Cardiac septum (tissue), 1 donor: ENCODE results near the gene DMXL1. TPM values are rescaled to one million over a fixed set of nuclear protein-coding genes. Genes with fewer than 3 reads are reported as not detected.
"Not testable (repeated sequence)": the region's sequence is repeated elsewhere in the genome, so short reads cannot be mapped to it uniquely, and the experiment has no call there.

Experiments used
- DNase-seq: peaks from one replicate; pipeline ENCODE4 v3.0.0-alpha.2; 2020; ENCODE audit warnings: low spot score
- intact Hi-C: fragments of 100-400 bp; cut with DNase I; formaldehyde crosslinking; loops from one replicate; pipeline ENCODE4 v1.14.0; 2022
- total RNA-seq: library from RNA; stranded (reverse); fragmentation: NEBNext Ultra II Directional; extraction: Animal tissue kit (Norgen Biotek cat#: 25700); gene quantifications from one replicate; pipeline ENCODE4 v1.2.1, GENCODE V29; 2021
- donor health status: DM: no; HTN: no; CAD: no.

DMXL1 gene
- total RNA-seq, 1 donor from 2014 or later = 28.2 TPM

DNA sequence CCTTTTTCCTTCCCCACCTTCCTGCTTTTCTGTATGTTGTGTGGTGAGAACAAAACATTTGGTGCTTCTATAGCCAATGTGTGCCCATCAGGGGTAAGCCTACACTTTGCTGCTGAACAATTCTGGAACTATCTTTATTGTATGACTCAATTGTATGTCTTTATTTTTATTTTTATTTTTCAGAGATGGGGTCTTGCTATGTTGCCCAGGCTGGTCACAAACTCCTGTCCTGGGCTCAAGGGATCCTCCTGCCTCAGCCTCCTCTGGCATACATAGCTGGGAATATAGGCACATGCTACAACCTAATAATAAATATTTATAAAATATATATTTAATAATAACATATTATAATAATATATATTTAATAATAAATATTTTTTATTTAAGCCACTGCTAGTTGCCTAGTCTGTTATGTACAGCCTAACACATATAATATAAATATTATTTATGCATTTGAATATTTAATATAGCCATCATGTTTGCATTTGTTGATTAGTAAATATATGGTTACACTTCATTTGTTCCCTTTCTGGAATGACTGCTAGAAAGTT is 11.8 kb upstream of the DMXL1 start:
- DNase-seq = no peak
- intact Hi-C loops = no loop called here

DNA sequence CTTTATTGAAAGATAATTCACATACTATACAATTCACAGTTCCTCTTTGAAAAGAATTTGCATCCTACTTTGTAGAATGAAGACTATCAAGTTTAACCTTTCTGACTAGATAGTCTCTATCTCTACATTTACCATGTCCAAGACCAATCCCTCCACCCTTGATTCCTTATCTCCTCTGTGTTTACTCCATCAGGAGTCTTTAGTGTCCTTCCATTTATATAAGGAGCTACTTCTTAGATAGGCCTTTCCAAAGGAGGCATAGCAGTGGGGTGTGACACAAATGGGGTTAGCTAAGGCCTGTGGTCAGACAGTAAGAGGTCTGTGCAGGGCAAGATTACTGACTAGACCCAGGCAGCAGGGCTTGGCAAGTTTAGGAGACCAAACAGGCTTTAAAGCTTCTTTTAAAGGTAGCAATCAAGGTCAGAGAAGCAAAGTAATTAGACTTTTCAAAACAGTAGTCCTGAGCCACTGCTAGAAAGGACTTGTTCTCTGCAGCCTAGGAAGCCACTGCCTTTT is 11.1 kb upstream of the DMXL1 start:
- no peak for DNase-seq
- intact Hi-C loops = no loop called here

DNA sequence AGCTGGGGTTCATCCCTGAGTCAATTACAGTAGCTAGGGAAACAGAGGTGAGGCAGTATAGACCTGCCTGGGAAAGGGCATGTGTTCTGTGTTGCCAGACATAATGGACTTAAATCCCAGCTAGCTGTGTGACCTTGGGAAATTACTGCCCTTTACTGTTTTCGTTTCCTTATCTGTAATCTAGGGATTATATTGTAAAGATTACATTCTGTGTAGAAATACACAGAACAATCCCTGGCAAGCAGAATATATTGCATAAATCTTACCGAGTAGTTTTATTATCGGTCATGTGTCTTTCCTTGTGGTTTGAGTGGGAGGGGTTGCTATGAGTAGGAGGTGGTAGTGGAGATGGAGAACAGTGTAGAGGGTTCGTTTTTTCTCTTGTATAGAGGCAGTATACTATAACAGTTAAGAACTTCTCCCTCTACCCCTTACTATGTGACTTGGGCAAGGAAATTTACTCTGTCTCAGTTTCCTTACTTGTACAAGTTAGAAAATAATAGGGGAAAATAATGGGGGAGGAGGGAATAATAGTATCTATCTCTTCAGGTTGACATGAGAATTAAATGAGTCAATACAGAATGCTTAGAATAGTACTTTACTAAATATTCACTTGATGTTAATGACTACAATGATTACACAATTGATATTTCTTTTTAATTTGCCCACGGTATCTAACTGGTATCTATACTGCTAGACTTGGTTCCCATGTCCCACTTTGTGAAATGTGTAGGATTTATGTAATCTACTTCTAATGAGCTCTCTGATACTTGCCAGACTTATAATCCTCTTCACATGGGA is 7.1 kb upstream of the DMXL1 start:
- intact Hi-C loops = no loop called here

DNA sequence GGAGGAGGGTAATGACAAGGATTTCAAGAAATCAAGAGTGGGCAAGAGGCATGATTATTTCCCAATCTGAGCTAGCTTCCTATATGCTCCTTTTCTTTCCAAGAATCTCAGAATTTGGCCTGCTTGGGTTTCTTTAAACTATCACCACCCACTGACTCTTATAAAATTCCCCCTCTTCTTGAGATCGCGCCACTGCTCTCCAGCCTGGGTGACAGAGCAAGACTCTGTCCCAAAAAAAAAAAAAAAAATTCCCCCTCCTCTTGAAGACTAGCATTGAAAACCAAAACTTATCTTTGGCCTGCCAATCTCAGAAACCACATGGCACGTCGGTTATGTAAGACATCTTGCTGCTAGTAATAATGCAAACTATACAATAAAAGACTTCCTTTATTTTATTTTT is 3.4 kb upstream of the DMXL1 start:
- DNase-seq = no peak
- intact Hi-C loops = no loop called here

More for the DNA sequence above, 7.1 kb upstream of the DMXL1 start:
- DNase-seq = no peak

- intact Hi-C loops = loop anchor here (2.0 to 5.0 kb wide), 3 partner anchors 83 to 382 kb away; partner anchors contain the start of genes DTWD2 and HSD17B4
These were observed 384 bp upstream of the DMXL1 start for GRCh38 chr5:119070578-119070827.

GRCh38 chr5:119071561-119071995 is 691 bp downstream of the DMXL1 start:
- DNase-seq = no peak
- intact Hi-C loops = loop anchor here (2.0 to 5.0 kb wide), 3 partner anchors 84 to 381 kb away; partner anchors contain the start of genes DTWD2 and HSD17B4

More at GRCh38 chr5:119070578-119070827, 384 bp upstream of the DMXL1 start:
- DNase-seq = no peak

DNA sequence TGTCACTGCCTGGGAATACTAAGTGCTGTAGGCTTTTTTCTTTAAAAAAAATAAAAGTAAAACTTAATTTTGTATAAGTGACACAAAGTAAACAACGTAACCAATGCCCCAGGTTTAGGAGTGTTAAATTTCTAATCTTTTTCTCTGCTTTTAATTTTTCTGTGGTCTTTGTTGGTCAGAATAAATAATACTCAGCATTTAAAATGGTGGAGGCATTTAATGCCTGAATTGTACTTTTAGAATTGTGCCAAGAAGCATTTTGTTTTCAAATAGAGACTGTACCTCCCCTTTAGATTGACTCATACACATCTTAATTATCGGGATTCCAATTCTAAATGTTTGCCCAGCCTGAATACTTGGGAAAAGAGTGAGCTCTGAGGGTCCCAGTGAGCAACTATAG is 1.6 kb downstream of the DMXL1 start:
- intact Hi-C loops = loop anchor here (5.0 kb wide), 2 partner anchors 85 to 380 kb away; partner anchors contain the start of genes DTWD2 and HSD17B4
- DNase-seq = no peak

DNA sequence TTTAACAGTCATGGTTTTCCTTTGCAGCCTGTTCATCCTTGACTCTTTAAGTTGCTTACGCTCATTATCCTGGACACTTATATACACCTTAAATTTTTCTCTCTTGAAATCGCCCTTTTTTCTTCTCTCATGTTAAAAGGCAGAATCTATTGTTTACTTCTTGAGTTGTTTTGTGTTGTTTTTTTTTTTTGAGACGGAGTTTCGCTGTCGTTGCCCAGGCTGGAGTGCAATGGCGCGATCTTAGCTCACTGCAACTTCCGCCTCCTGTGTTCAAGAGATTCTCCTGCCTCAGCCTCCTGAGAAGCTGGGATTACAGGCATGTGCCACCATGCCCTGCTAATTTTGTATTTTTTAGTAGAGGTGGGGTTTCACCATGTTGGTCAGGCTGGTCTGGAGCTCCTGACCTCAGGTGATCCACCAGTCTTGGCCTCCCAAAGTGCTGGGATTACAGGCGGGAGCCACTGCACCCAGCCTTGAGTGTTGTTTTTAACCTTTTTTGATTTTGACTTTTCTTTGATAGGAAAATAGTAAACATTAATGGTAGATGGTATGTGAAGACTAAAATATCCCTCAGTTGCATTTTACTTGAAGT is 3.0 kb downstream of the DMXL1 start:
- intact Hi-C loops = loop anchor here (5.0 kb wide), 2 partner anchors 87 to 378 kb away; partner anchors contain the start of genes DTWD2 and HSD17B4

DNA sequence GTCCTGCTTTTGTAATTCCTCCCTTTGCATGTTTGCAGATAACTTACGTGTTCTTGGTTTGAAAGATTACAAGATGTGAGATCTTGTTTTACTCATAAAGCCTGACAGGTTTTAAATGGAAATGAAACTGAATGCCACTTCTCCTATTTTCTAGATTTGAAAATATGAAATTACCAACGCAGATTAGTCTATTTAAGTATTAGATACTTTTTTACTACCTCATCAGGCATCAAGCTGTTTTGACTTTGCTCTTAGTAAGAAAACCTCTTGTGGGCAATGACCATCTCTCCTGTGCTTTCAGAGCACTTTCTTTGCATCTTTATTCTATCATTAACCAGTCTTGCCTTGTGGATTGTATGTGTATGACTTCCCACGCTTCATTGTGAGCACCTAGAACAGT is 3.5 kb downstream of the DMXL1 start:
- intact Hi-C loops = loop anchor here (5.0 kb wide), 2 partner anchors 87 to 378 kb away; partner anchors contain the start of genes DTWD2 and HSD17B4
- no peak for DNase-seq

More for the DNA sequence above, 3.0 kb downstream of the DMXL1 start:
- DNase-seq = not testable (repeated sequence)

GRCh38 chr5:119075269-119075668 is 4.4 kb downstream of the DMXL1 start:
- intact Hi-C loops = not testable (repeated sequence)

GRCh38 chr5:119076080-119076479 is 5.2 kb downstream of the DMXL1 start:
- intact Hi-C loops = no loop called here
- no peak for DNase-seq

More at GRCh38 chr5:119075269-119075668, 4.4 kb downstream of the DMXL1 start:
- DNase-seq = not testable (repeated sequence)

DNA sequence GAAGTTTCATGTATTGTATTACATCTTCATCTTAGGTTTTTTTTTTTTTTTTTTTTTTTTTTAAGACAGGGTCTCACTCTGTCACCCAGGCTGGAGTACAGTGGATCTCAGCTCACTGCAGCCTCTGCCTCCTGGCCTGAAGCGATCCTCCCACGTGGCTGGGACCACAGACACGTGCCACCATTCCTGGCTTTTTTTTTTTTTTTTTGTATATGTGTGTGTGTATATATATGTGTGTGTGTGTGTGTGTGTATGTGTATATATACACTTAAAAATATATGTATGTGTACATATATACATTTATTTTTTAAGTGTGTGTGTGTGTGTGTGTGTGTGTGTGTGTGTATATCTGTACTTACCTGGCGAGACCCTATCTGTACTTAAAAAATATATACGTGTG is 6.6 kb downstream of the DMXL1 start:
- intact Hi-C loops = no loop called here
- DNase-seq = no peak

GRCh38 chr5:119078071-119078846 is 7.4 kb downstream of the DMXL1 start:
- intact Hi-C loops = no loop called here
- no peak for DNase-seq

DNA sequence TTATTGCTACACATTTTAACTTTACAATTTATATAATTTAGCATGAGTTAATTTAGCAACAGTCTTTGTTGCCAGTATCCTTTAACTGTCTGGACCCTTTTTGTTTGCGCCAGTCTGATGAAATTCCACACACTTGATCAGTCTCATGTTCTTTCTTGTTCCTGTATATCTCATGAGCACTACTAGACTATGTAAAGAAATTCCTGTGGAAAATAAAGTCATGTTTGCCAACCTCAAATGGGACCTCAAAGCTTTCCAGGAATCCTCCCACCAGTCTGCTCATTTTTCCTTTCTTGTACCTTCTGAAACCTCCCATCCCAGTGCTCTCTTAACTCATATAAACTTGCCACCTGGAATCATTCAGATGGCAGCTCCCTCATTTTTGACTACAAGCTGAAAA is 8.0 kb downstream of the DMXL1 start:
- no peak for DNase-seq

GRCh38 chr5:119079318-119079921 is 8.5 kb downstream of the DMXL1 start:
- intact Hi-C loops = no loop called here
- DNase-seq = no peak

More for the DNA sequence above, 8.0 kb downstream of the DMXL1 start:
- intact Hi-C loops = no loop called here

GRCh38 chr5:119080936-119081335 is 10.0 kb downstream of the DMXL1 start:
- no peak for DNase-seq
- intact Hi-C loops = no loop called here

DNA sequence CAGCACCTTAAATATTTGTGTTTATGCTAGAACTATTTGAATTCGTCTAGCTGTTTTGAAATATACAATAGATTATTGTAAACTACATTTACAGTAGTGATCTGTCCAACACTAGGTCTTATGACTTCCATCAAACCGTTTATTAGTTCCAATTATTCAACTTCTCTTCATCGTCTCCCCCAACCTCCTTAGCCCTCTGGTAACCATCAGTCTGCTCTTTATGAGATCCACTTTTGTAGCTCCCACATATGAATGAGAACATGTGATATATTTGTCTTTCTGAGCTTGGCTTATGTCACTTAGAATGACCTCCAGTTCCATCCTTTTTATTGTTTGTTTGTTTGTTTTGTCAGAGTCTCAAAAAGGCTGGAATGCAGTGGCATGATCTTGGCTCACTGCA is 11.8 kb downstream of the DMXL1 start:
- no peak for DNase-seq
- intact Hi-C loops = no loop called here

DNA sequence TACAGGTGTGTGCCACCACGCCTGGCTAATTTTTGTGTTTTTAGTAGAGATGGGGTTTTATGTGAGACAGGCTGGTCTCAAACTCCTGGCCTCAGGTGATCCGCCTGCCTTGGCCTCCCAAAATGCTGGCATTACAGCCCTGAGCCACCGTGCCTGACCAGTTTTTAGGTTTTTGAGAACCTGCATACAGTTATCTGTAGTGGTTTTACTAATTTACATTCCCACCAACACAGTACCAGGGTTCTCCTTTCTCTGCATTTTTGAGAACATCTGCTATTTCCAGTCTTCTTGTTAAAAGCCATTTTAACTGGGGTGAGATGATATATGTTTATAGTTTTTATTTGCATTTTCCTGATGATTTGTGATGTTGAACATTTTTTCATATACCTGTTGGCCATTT is 12.8 kb downstream of the DMXL1 start:
- intact Hi-C loops = no loop called here
- no peak for DNase-seq

- DNase-seq = no peak
- intact Hi-C loops = no loop called here
These were observed 17.6 kb downstream of the DMXL1 start for GRCh38 chr5:119088438-119088837.
